ENCODE results near the gene TMEM181. TPM values are rescaled to one million over a fixed set of nuclear protein-coding genes. Genes with fewer than 3 reads are reported as not detected.

The TMEM181 gene
- total and polyA plus RNA-seq, 2 donors (not counting 1 experiment from before 2014, with no cell fraction given), result 2.8 to 9.3 TPM

GRCh38 chr6:158643836-158644230 is 83.9 kb downstream of the TMEM181 start:
- H3K27me3 ChIP-seq (replicated peaks in 1 of 4; ENCODE audit: control extremely low read depth in 1 of 4, control insufficient read depth in 3 of 4, insufficient read depth in 4 of 4, low read length in 3 of 4), result no peaks in the 10 kb centered on the region
- intact Hi-C loops (cut with micrococcal nuclease), result loop anchor here (2.0 to 10.0 kb wide), 4 partner anchors 17 to 819 kb away; partner anchors contain the start of gene SNX9
- CTCF ChIA-PET, result interaction anchor here (0.9 to 2.3 kb wide), 8 partner anchors 9 to 429 kb away, joined by 3 to 15 read pairs (median 3); no protein-coding TSS in a partner anchor
- POLR2A ChIA-PET, result interaction anchor here (0.8 kb wide), 1 partner anchor 356 kb away, joined by 4 read pairs; the partner anchor contains the start of gene RSPH3
- peak overlapping the region; percentile 85 for H3K4me2 ChIP-seq (replicated peaks; ENCODE audit: low read depth, low read length, poor library complexity, severe bottlenecking)
- peaks cover 0 to 7% of the 10 kb centered on the region in 2 experiments for H3K36me3 ChIP-seq (replicated peaks in 1 of 2; ENCODE audit: control extremely low read depth in 1 of 2, control insufficient read depth in 1 of 2, extremely low read depth in 1 of 2, insufficient read depth in 2 of 2, low read length in 1 of 2)
- 1% methylated on average over 21 of the region's 21 CpGs for WGBS (ENCODE audit: insufficient coverage)
- Mint-ChIP-seq H3K9me3 (ENCODE audit: insufficient read depth) (no peaks in the 10 kb centered on the region), H3K4me3 (peak overlapping the region; percentile 98), H3K4me1 (peaks cover 46% of the 10 kb centered on the region), H3K27me3 (no peaks in the 10 kb centered on the region), H3K27ac (peak overlapping the region; percentile 87)
- H3K27ac ChIP-seq (ENCODE audit: low read length in 2 of 2), result peak overlapping the region in 1 of 2 donors; percentile 90
- H3K79me2 ChIP-seq (ENCODE audit: control insufficient read depth, insufficient read depth, low read length), result peaks cover 51% of the 10 kb centered on the region
- no peak for ATAC-seq (ENCODE audit: low read depth)
- H3K9me3 ChIP-seq (ENCODE audit: control extremely low read depth in 1 of 3, control insufficient read depth in 2 of 3, insufficient read depth in 1 of 3, low read length in 2 of 3), result no peaks in the 10 kb centered on the region
- no peak for DNase-seq
- H3K4me3 ChIP-seq (ENCODE audit: control extremely low read depth in 1 of 5, extremely low read depth in 1 of 5, insufficient read depth in 1 of 5, low read depth in 2 of 5, low read length in 4 of 5), result peak overlapping the region; percentile 86 to 99 (median 97)
- H3K4me1 ChIP-seq (ENCODE audit: control insufficient read depth in 2 of 2, insufficient read depth in 2 of 2, low read length in 2 of 2), result peaks cover 9 to 25% of the 10 kb centered on the region in 2 donors
- TF ChIP-seq EZH2 (IDR thresholded peaks at IDR 0.05; ENCODE audit: borderline replicate concordance, insufficient read depth, low read depth, low read length, poor library complexity, severe bottlenecking) (no peak), CTCF (IDR thresholded peaks at IDR 0.05) (no peak)
- H4K20me1 ChIP-seq (ENCODE audit: control insufficient read depth, insufficient read depth, low read length, poor library complexity, severe bottlenecking), result peaks cover 11% of the 10 kb centered on the region
- H2AFZ ChIP-seq (ENCODE audit: insufficient read depth, low read depth, low read length, poor library complexity, severe bottlenecking), result peak overlapping the region; percentile 87
- peak overlapping the region; percentile 98 for H3K9ac ChIP-seq (ENCODE audit: low read length)
